Mesenchymal stem cell (in vitro differentiated cells and primary cell): ENCODE data around the gene NIPAL4.

Experiments
- DNase-seq: peaks from one replicate; pipeline ENCODE4 v3.0.0-alpha.2; 2013
- H2AFZ ChIP-seq: one replicate; pipeline ENCODE4 v1.6.1; 2013; ENCODE audit warnings: low read depth, mild to moderate bottlenecking, control low read depth, inconsistent platforms, low read length, moderate library complexity
- H2AK5ac ChIP-seq: 2 replicates; pipeline ENCODE4 v1.6.1; 2013; ENCODE audit warnings: low read length, moderate library complexity, mild to moderate bottlenecking, inconsistent platforms; ENCODE audit not compliant: severe bottlenecking
- H2BK120ac ChIP-seq: one replicate; pipeline ENCODE4 v1.6.1; 2013; ENCODE audit warnings: low read depth, mild to moderate bottlenecking, inconsistent platforms, low read length, moderate library complexity
- H2BK12ac ChIP-seq, 2 experiments: one replicate each; pipeline ENCODE4 v1.6.1; 2013; ENCODE audit warnings: inconsistent platforms in 2 of 2, low read length in 2 of 2, mild to moderate bottlenecking in 2 of 2, moderate library complexity in 2 of 2, control low read depth in 1 of 2
- H2BK15ac ChIP-seq: one replicate; pipeline ENCODE4 v1.6.1; 2013; ENCODE audit warnings: mild to moderate bottlenecking, low read depth, inconsistent platforms; ENCODE audit not compliant: poor library complexity, severe bottlenecking
- H2BK5ac ChIP-seq: 2 replicates; pipeline ENCODE4 v1.6.1; 2013; ENCODE audit warnings: low read depth, mild to moderate bottlenecking, low read length, control low read depth, inconsistent platforms; ENCODE audit not compliant: poor library complexity, severe bottlenecking
- H3K14ac ChIP-seq, 2 experiments: one replicate each; pipeline ENCODE4 v1.6.1; 2013; ENCODE audit warnings: inconsistent platforms in 2 of 2, low read length in 2 of 2, control low read depth in 1 of 2, mild to moderate bottlenecking in 1 of 2, moderate library complexity in 1 of 2
- H3K18ac ChIP-seq, 2 experiments: one replicate each; pipeline ENCODE4 v1.6.1; 2013; ENCODE audit warnings: inconsistent platforms in 2 of 2, low read length in 2 of 2, control low read depth in 1 of 2, low read depth in 1 of 2, mild to moderate bottlenecking in 1 of 2
- H3K23ac ChIP-seq, 2 experiments: one replicate each; pipeline ENCODE4 v1.6.1; 2013; ENCODE audit warnings: inconsistent platforms in 2 of 2, low read length in 2 of 2, mild to moderate bottlenecking in 2 of 2, moderate library complexity in 2 of 2, control low read depth in 1 of 2
- H3K27ac ChIP-seq: 2 replicates; pipeline ENCODE4 v1.5.1; 2013; ENCODE audit warnings: mild to moderate bottlenecking, moderate library complexity, low read length, control low read depth, inconsistent platforms; ENCODE audit not compliant: poor library complexity, severe bottlenecking
- H3K27me3 ChIP-seq, 2 experiments: 2 replicates each; pipeline versions ENCODE4 v1.6.1 to v1.7.0; 2013; ENCODE audit warnings: low read length in 2 of 2, mild to moderate bottlenecking in 2 of 2, moderate library complexity in 2 of 2, control low read depth in 1 of 2, inconsistent platforms in 1 of 2; ENCODE audit not compliant: control insufficient read depth in 1 of 2, insufficient read depth in 1 of 2
- H3K36me3 ChIP-seq, 2 experiments: 2 replicates each; pipeline versions ENCODE4 v1.6.1 to v1.7.0; 2013; ENCODE audit warnings: low read length in 2 of 2, control low read depth in 1 of 2, inconsistent platforms in 1 of 2, low read depth in 1 of 2, mild to moderate bottlenecking in 1 of 2; ENCODE audit not compliant: insufficient read depth in 2 of 2, control insufficient read depth in 1 of 2
- H3K4ac ChIP-seq, 2 experiments: one replicate each; pipeline ENCODE4 v1.6.1; 2013; ENCODE audit warnings: inconsistent platforms in 2 of 2, low read length in 2 of 2, mild to moderate bottlenecking in 2 of 2, moderate library complexity in 2 of 2, control low read depth in 1 of 2, low read depth in 1 of 2
- H3K4me1 ChIP-seq: 2 replicates; pipeline ENCODE4 v1.6.1; 2013; ENCODE audit warnings: low read depth, low read length, control low read depth; ENCODE audit not compliant: control insufficient read depth, insufficient read depth
- H3K4me2 ChIP-seq: 2 replicates; pipeline ENCODE4 v1.6.1; 2013; ENCODE audit warnings: low read length, mild to moderate bottlenecking, inconsistent platforms; ENCODE audit not compliant: poor library complexity, severe bottlenecking
- H3K4me3 ChIP-seq, 2 experiments: 2 replicates each; pipeline versions ENCODE4 v1.5.1 to v1.7.0; 2013; ENCODE audit warnings: low read length in 2 of 2, mild to moderate bottlenecking in 2 of 2, control low read depth in 1 of 2, low read depth in 1 of 2; ENCODE audit not compliant: insufficient read depth in 1 of 2
- H3K79me1 ChIP-seq: replicated peaks from 2 replicates; pipeline ENCODE4 v1.6.1; 2013; ENCODE audit warnings: mild to moderate bottlenecking, control low read depth, low read length, inconsistent platforms; ENCODE audit not compliant: poor library complexity, severe bottlenecking
- H3K9ac ChIP-seq: 2 replicates; pipeline ENCODE4 v1.7.0; 2013; ENCODE audit warnings: mild to moderate bottlenecking, low read length, moderate library complexity
- H3K9me3 ChIP-seq: 2 replicates; pipeline ENCODE4 v1.7.0; 2013; ENCODE audit warnings: mild to moderate bottlenecking, low read length; ENCODE audit not compliant: control insufficient read depth
- H4K8ac ChIP-seq: one replicate; pipeline ENCODE4 v1.6.1; 2013; ENCODE audit warnings: inconsistent platforms, mild to moderate bottlenecking, low read length, moderate library complexity
- H4K91ac ChIP-seq: one replicate; pipeline ENCODE4 v1.6.1; 2013; ENCODE audit warnings: mild to moderate bottlenecking, low read length, inconsistent platforms
- WGBS: methylation state at CpG from one replicate; pipeline ENCODE4 v1.1.7; 2013; ENCODE audit warnings: mixed read lengths; 5-methylcytosine and 5-hydroxymethylcytosine counted together

Gene NIPAL4

DNA sequence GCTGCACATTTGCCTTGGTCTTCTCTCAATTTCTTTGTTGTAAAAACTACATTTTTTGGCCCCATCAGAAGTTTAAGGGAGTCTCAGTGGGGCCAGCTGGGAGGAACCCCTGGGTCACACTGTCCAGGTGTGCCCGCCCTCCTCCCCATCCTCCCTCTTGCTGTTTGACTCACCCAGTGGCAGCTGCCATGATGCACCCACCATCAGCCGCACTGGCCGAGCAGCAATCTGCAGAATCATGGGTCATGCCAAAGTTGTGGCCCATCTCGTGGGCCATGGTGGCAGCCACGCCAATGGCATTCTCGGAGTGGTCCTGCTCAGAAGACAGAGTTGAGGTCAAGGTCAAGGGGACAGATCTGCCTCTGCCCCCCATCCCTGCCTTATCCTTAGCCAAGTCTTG, 45.5 kb downstream of the NIPAL4 start:
- peak overlapping the region; percentile 61 for H2BK5ac ChIP-seq
- WGBS = 96% methylated on average over 6 of the region's 6 CpGs
- peaks cover 14 to 43% of the 10 kb centered on the region in 2 experiments for H3K36me3 ChIP-seq
- H2AFZ ChIP-seq = no peak overlapping the region
- no peaks in the 10 kb centered on the region for H3K9me3 ChIP-seq
- H3K23ac ChIP-seq = peak overlapping the region in 1 of 2 experiments; percentile 34
- peak overlapping the region; percentile 45 for H4K8ac ChIP-seq
- peak overlapping the region in 1 of 2 experiments; percentile 2 for H3K4me3 ChIP-seq
- H2BK15ac ChIP-seq = no peak overlapping the region
- H3K4me2 ChIP-seq = no peak overlapping the region
- H3K18ac ChIP-seq = peak overlapping the region; percentile 64 to 87
- H3K14ac ChIP-seq = no peak overlapping the region
- peaks cover 36% of the 10 kb centered on the region for H3K79me1 ChIP-seq
- H2AK5ac ChIP-seq = peak overlapping the region; percentile 42
- H3K9ac ChIP-seq = no peak overlapping the region
- no peak overlapping the region for H2BK120ac ChIP-seq
- H3K27ac ChIP-seq = peak overlapping the region; percentile 81
- H3K4ac ChIP-seq = peak overlapping the region in 1 of 2 experiments; percentile 49
- DNase-seq = no peak
- H2BK12ac ChIP-seq = peak overlapping the region in 1 of 2 experiments; percentile 88
- no peaks in the 10 kb centered on the region for H3K27me3 ChIP-seq
- H3K4me1 ChIP-seq = peaks cover 14% of the 10 kb centered on the region
- peak overlapping the region; percentile 93 for H4K91ac ChIP-seq

- Histone ChIP-seq H3K4me2 (no peak overlapping the region), H4K91ac (no peak overlapping the region), H2AK5ac (no peak overlapping the region), H3K36me3 (peaks cover 8 to 36% of the 10 kb centered on the region in 2 experiments), H3K4me1 (peaks cover 14% of the 10 kb centered on the region), H3K79me1 (peaks cover 29% of the 10 kb centered on the region), H2BK120ac (no peak overlapping the region), H3K14ac (no peak overlapping the region), H4K8ac (no peak overlapping the region), H3K18ac (no peak overlapping the region), H3K9ac (no peak overlapping the region), H3K4me3 (no peak overlapping the region), H3K4ac (no peak overlapping the region), H2BK5ac (peak overlapping the region; percentile 61), H3K27me3 (no peaks in the 10 kb centered on the region), H3K27ac (peak overlapping the region; percentile 81), H2BK15ac (no peak overlapping the region), H2BK12ac (no peak overlapping the region), H3K9me3 (no peaks in the 10 kb centered on the region), H2AFZ (no peak overlapping the region), H3K23ac (no peak overlapping the region)
- WGBS = 65% methylated on average over 3 of the region's 3 CpGs
- DNase-seq = peak; percentile 64
Observed at GRCh38 chr5:157506066-157506590, 46.1 kb downstream of the NIPAL4 start.

DNA sequence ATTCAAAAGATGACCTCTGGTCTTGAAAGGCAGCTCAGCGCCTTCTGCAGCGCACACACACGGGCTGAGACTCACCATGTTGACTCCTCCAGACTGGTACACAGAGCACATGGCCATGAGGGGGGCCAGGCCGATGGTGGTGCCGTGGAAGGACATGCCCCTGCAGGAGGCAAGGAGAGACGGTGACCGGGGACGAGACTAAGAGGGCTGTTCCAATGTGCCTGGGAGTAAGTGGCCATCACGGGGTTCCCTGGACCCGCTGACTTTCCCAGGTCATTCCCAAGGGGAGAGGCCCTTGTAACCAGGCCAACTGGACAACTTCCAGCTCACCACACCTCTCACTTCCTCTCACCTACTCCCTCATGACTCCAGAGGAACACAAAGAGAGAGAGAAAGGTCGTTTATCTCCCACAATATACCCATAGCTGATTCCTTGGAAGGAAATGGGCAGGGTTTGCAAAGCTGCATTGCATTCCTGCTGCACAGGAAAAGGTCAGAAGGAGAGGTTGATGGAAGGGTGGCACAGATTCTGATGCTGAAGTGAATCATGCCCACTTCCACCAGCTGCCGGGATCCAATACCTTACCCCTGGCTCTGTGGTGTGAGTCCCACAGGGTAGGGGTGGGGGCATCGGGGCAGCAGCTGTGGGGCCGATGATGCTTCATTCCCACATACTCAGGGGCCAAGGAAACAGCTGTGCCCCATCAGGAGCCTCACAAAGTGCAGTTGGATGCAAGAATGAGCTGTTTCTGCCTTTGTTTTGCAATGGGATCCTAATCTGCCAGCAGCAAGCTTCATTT, 47.2 kb downstream of the NIPAL4 start:
- WGBS = 89% methylated on average over 13 of the region's 14 CpGs
- peaks cover 16% of the 10 kb centered on the region for H3K4me1 ChIP-seq
- H2BK12ac ChIP-seq = no peak overlapping the region
- peak overlapping the region; percentile 21 for H2AK5ac ChIP-seq
- H2AFZ ChIP-seq = no peak overlapping the region
- no peaks in the 10 kb centered on the region for H3K27me3 ChIP-seq
- peaks cover 25% of the 10 kb centered on the region for H3K79me1 ChIP-seq
- no peak overlapping the region for H3K4me3 ChIP-seq
- no peak overlapping the region for H4K91ac ChIP-seq
- no peak overlapping the region for H3K4me2 ChIP-seq
- H2BK15ac ChIP-seq = no peak overlapping the region
- DNase-seq = peak; percentile 32
- H3K18ac ChIP-seq = no peak overlapping the region
- H3K36me3 ChIP-seq = peaks cover 2 to 26% of the 10 kb centered on the region in 2 experiments
- H3K14ac ChIP-seq = no peak overlapping the region
- no peak overlapping the region for H3K4ac ChIP-seq
- peak overlapping the region; percentile 81 for H3K27ac ChIP-seq
- H2BK5ac ChIP-seq = no peak overlapping the region
- no peak overlapping the region for H2BK120ac ChIP-seq
- no peak overlapping the region for H3K9ac ChIP-seq
- H4K8ac ChIP-seq = no peak overlapping the region
- H3K9me3 ChIP-seq = no peaks in the 10 kb centered on the region
- H3K23ac ChIP-seq = no peak overlapping the region

DNA sequence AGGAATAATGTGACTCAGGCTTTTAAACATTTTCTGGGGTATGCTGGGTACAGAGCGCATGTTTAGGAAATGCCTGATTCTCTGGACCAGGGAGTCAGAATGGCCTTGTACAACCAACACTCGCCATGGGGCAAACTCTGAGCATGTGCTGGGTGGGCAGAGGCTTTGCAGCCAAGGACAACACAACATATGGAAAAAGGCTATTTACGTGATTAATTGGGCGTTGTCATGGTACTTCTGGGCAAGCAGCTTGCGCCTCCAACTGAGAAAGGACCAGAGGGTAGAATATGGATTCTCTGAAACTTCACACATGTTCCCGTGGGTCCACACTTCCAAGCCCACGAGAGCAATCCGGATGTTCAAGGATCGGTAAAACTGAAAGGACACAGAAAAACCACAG, 49.1 kb downstream of the NIPAL4 start:
- H3K36me3 ChIP-seq = peaks cover 0 to 28% of the 10 kb centered on the region in 2 experiments
- no peaks in the 10 kb centered on the region for H3K27me3 ChIP-seq
- H3K23ac ChIP-seq = no peak overlapping the region
- peaks cover 21% of the 10 kb centered on the region for H3K79me1 ChIP-seq
- no peak overlapping the region for H3K4ac ChIP-seq
- H4K8ac ChIP-seq = peak overlapping the region; percentile 51
- H2AK5ac ChIP-seq = peak overlapping the region; percentile 88
- H3K4me2 ChIP-seq = no peak overlapping the region
- no peak overlapping the region for H3K4me3 ChIP-seq
- whole genome bisulfite sequencing = 95% methylated on average over 9 of the region's 9 CpGs
- no peak overlapping the region for H3K27ac ChIP-seq
- no peak for DNase-seq
- H3K14ac ChIP-seq = no peak overlapping the region
- H3K18ac ChIP-seq = no peak overlapping the region
- no peak overlapping the region for H4K91ac ChIP-seq
- H2BK120ac ChIP-seq = no peak overlapping the region
- no peak overlapping the region for H2BK5ac ChIP-seq
- H3K9ac ChIP-seq = no peak overlapping the region
- peaks cover 21% of the 10 kb centered on the region for H3K4me1 ChIP-seq
- H2BK15ac ChIP-seq = no peak overlapping the region
- H2BK12ac ChIP-seq = no peak overlapping the region
- no peaks in the 10 kb centered on the region for H3K9me3 ChIP-seq
- H2AFZ ChIP-seq = no peak overlapping the region
